ENCODE results near the gene CDHR1.

- TF ChIP-seq YY1 (IDR thresholded peaks at IDR 0.05; ENCODE audit: low read depth) (no peak), EP300 (IDR thresholded peaks at IDR 0.05; ENCODE audit: borderline replicate concordance in 1 of 2, low read depth in 1 of 2, low read length in 1 of 2) (no peak), CTCF (IDR thresholded peaks at IDR 0.05) (no peak), POLR2AphosphoS5 (IDR thresholded peaks at IDR 0.05; ENCODE audit: low read depth, low read length) (no peak), FOXJ3 (CRISPR knock-in tag; IDR thresholded peaks at IDR 0.05) (no peak), RAD21 (IDR thresholded peaks at IDR 0.05; ENCODE audit: low read length) (no peak), TAF1 (IDR thresholded peaks at IDR 0.05; ENCODE audit: borderline replicate concordance, low read depth, low read length) (no peak), MAX (IDR thresholded peaks at IDR 0.05; ENCODE audit: low read depth) (no peak)
These were observed 60.5 kb downstream of the CDHR1 start for GRCh38 chr10:84254552-84255478.

Measured in SK-N-SH (cell line).